GM18951 (cell line): ENCODE measurements around the gene CCDC192.

ENCODE experiments used
- POLR2A ChIP-seq: IDR thresholded peaks from 4 replicates; pipeline ENCODE4 v1.6.1; 2011; ENCODE audit warnings: mild to moderate bottlenecking; ENCODE audit not compliant: insufficient read length, insufficient read depth; ENCODE audit errors: extremely low read depth
- in situ Hi-C: fragments of 300-500 bp; cut with MboI; formaldehyde crosslinking; loops from one replicate; pipeline ENCODE4 v1.12.0; 2022; ENCODE audit warnings: low sequenced_read_pairs, mixed read lengths, inconsistent platforms; ENCODE audit not compliant: unreplicated experiment

CCDC192 gene

GRCh38 chr5:127796211-127796610 lies 93.0 kb downstream of the CCDC192 start:
- no peak for TF ChIP-seq POLR2A
- in situ Hi-C loops = no loop called here

GRCh38 chr5:127799293-127799905 lies 96.2 kb downstream of the CCDC192 start:
- in situ Hi-C loops = no loop called here
- no peak for TF ChIP-seq POLR2A

GRCh38 chr5:127801751-127802476 lies 98.7 kb downstream of the CCDC192 start:
- TF ChIP-seq POLR2A = no peak
- in situ Hi-C loops = no loop called here

GRCh38 chr5:127802477-127802865 lies 99.3 kb downstream of the CCDC192 start:
- in situ Hi-C loops = no loop called here
- no peak for TF ChIP-seq POLR2A

- no peak for TF ChIP-seq POLR2A
- in situ Hi-C loops = no loop called here
Measured at GRCh38 chr5:127804886-127805426, 101.8 kb downstream of the CCDC192 start.

- TF ChIP-seq POLR2A = no peak
- in situ Hi-C loops = no loop called here
Measured at GRCh38 chr5:127805448-127805847, 102.3 kb downstream of the CCDC192 start.

- in situ Hi-C loops = no loop called here
Measured at GRCh38 chr5:127806776-127807175, 103.6 kb downstream of the CCDC192 start.

GRCh38 chr5:127809533-127809932 lies 106.3 kb downstream of the CCDC192 start:
- in situ Hi-C loops = no loop called here

More at GRCh38 chr5:127806776-127807175, 103.6 kb downstream of the CCDC192 start:
- no peak for TF ChIP-seq POLR2A

GRCh38 chr5:127810017-127810416 lies 106.8 kb downstream of the CCDC192 start:
- TF ChIP-seq POLR2A = no peak
- in situ Hi-C loops = no loop called here

More at GRCh38 chr5:127809533-127809932, 106.3 kb downstream of the CCDC192 start:
- TF ChIP-seq POLR2A = no peak

- no peak for TF ChIP-seq POLR2A
- in situ Hi-C loops = no loop called here
Measured at GRCh38 chr5:127810707-127811490, 107.7 kb downstream of the CCDC192 start.

GRCh38 chr5:127812570-127812969 lies 109.4 kb downstream of the CCDC192 start:
- in situ Hi-C loops = no loop called here
- TF ChIP-seq POLR2A = no peak

GRCh38 chr5:127813633-127814587 lies 110.7 kb downstream of the CCDC192 start:
- in situ Hi-C loops = no loop called here
- no peak for TF ChIP-seq POLR2A
